Cardiac muscle cell (in vitro differentiated cells and primary cell): ENCODE results near the gene CFAP44. TPM values are rescaled to one million over a fixed set of nuclear protein-coding genes. Genes with fewer than 3 reads are reported as not detected.

ENCODE experiments used
- DNase-seq, 2 donors: peaks; one replicate each; pipeline versions ENCODE4 v3.0.0 to v3.0.0-alpha.2; 2010 to 2017; ENCODE audit warnings: low read depth in 1 of 2, low spot score in 1 of 2
- H3K27ac ChIP-seq: fragments of 200-600 bp; sonication (generic); 2 replicates; pipeline ENCODE4 v1.5.1; 2016
- H3K27me3 ChIP-seq: fragments of 200-600 bp; sonication (generic); 2 replicates; pipeline ENCODE4 v1.6.0; 2016; ENCODE audit warnings: control low read depth
- H3K36me3 ChIP-seq: fragments of 200-600 bp; sonication (generic); 2 replicates; pipeline ENCODE4 v1.5.1; 2016; ENCODE audit warnings: control low read depth
- H3K4me1 ChIP-seq: fragments of 200-600 bp; sonication (generic); 2 replicates; pipeline ENCODE4 v1.8.1; 2017; ENCODE audit warnings: low read depth, mild to moderate bottlenecking, mixed run types
- H3K4me3 ChIP-seq: fragments of 200-600 bp; sonication (generic); 2 replicates; pipeline ENCODE4 v1.5.1; 2016; ENCODE audit warnings: mild to moderate bottlenecking
- H3K9me3 ChIP-seq: fragments of 200-600 bp; sonication (generic); 2 replicates; pipeline ENCODE4 v1.5.1; 2017; ENCODE audit warnings: low read depth, mild to moderate bottlenecking, control low read depth
- CTCF ChIP-seq: IDR thresholded peaks from 2 replicates; pipeline ENCODE4 v1.5.1; 2012; ENCODE audit warnings: low read depth, mild to moderate bottlenecking, low read length
- polyA plus RNA-seq: library from polyadenylated mRNA; unstranded; fragments of >200 nt; fragmentation: Nextera tagmentation; extraction: Ambion mirVana; gene quantifications from 2 replicates; pipeline ENCODE4 v1.2.1, GENCODE V29; 2016
- total RNA-seq: library from RNA; depleted of rRNA; stranded (reverse); fragments of >200 nt; gene quantifications from 2 replicates; pipeline ENCODE4 v1.2.3, GENCODE V29; 2016

Gene CFAP44
- total and polyA plus RNA-seq, 2 experiments from 2014 or later, result 3.6 to 6.8 TPM

- Histone ChIP-seq H3K27me3 (no peaks in the 10 kb centered on the region), H3K27ac (peak overlapping the region; percentile 68), H3K36me3 (peaks cover 5% of the 10 kb centered on the region), H3K4me1 (peaks cover 50% of the 10 kb centered on the region), H3K4me3 (no peak overlapping the region), H3K9me3 (no peaks in the 10 kb centered on the region)
- TF ChIP-seq CTCF, result no peak
- no peak for DNase-seq
These were observed 14.2 kb upstream of the CFAP44 start for GRCh38 chr3:113455446-113455845.

GRCh38 chr3:113454630-113455029 lies 13.3 kb upstream of the CFAP44 start:
- Histone ChIP-seq H3K36me3 (no peaks in the 10 kb centered on the region), H3K27ac (peak overlapping the region; percentile 68), H3K4me3 (no peak overlapping the region), H3K9me3 (no peaks in the 10 kb centered on the region), H3K4me1 (peaks cover 50% of the 10 kb centered on the region), H3K27me3 (no peaks in the 10 kb centered on the region)
- no peak for DNase-seq
- no peak for TF ChIP-seq CTCF

GRCh38 chr3:113454057-113454456 lies 12.8 kb upstream of the CFAP44 start:
- no peak for TF ChIP-seq CTCF
- no peak overlapping the region for H3K4me3 ChIP-seq
- peak overlapping the region; percentile 68 for H3K27ac ChIP-seq
- peak in 1 of 2 donors; percentile 53 for DNase-seq
- no peaks in the 10 kb centered on the region for H3K9me3 ChIP-seq
- no peaks in the 10 kb centered on the region for H3K27me3 ChIP-seq
- H3K36me3 ChIP-seq, result no peaks in the 10 kb centered on the region
- peaks cover 50% of the 10 kb centered on the region for H3K4me1 ChIP-seq

GRCh38 chr3:113450911-113451310 lies 9.6 kb upstream of the CFAP44 start:
- H3K9me3 ChIP-seq, result no peaks in the 10 kb centered on the region
- H3K36me3 ChIP-seq, result no peaks in the 10 kb centered on the region
- no peak overlapping the region for H3K4me3 ChIP-seq
- H3K4me1 ChIP-seq, result peaks cover 43% of the 10 kb centered on the region
- no peak for DNase-seq
- H3K27ac ChIP-seq, result no peak overlapping the region
- no peaks in the 10 kb centered on the region for H3K27me3 ChIP-seq
- no peak for TF ChIP-seq CTCF

- no peaks in the 10 kb centered on the region for H3K9me3 ChIP-seq
- no peaks in the 10 kb centered on the region for H3K4me1 ChIP-seq
- no peaks in the 10 kb centered on the region for H3K36me3 ChIP-seq
- H3K27ac ChIP-seq, result no peak overlapping the region
- TF ChIP-seq CTCF, result no peak
- no peak overlapping the region for H3K4me3 ChIP-seq
- no peak for DNase-seq
- H3K27me3 ChIP-seq, result no peaks in the 10 kb centered on the region
These were observed 1.7 kb downstream of the CFAP44 start for GRCh38 chr3:113439606-113440005.

- no peak overlapping the region for H3K4me3 ChIP-seq
- no peak for TF ChIP-seq CTCF
- no peaks in the 10 kb centered on the region for H3K4me1 ChIP-seq
- no peaks in the 10 kb centered on the region for H3K27me3 ChIP-seq
- DNase-seq, result no peak
- no peaks in the 10 kb centered on the region for H3K9me3 ChIP-seq
- no peak overlapping the region for H3K27ac ChIP-seq
- no peaks in the 10 kb centered on the region for H3K36me3 ChIP-seq
These were observed 3.1 kb downstream of the CFAP44 start for GRCh38 chr3:113438224-113438623.
